PFSK-1 (cell line): ENCODE results near the gene CLPTM1L.

Source experiments
- FOXP2 ChIP-seq: optimal IDR thresholded peaks from 2 replicates; pipeline ENCODE3; 2011; ENCODE audit warnings: borderline replicate concordance, control low read depth, inconsistent platforms; ENCODE audit not compliant: insufficient read depth; ENCODE audit errors: extremely low read length, extremely low read depth
- POLR2AphosphoS5 ChIP-seq: IDR thresholded peaks from 2 replicates; pipeline ENCODE4 v1.6.1; 2012; ENCODE audit warnings: low read depth, mild to moderate bottlenecking, control low read depth, low read length, moderate library complexity
- SIN3A ChIP-seq: IDR thresholded peaks from 2 replicates; pipeline ENCODE4 v1.6.1; 2012; ENCODE audit warnings: mild to moderate bottlenecking, low read length, moderate library complexity, borderline replicate concordance; ENCODE audit not compliant: insufficient read depth
- TAF1 ChIP-seq: IDR thresholded peaks from 2 replicates; pipeline ENCODE4 v1.6.1; 2012; ENCODE audit warnings: low read length, control low read depth, borderline replicate concordance; ENCODE audit not compliant: insufficient read depth
- TF ChIP-seq, protein P1 (sequence below), 2 experiments: IDR thresholded peaks; 2 replicates each; pipeline versions ENCODE4 v1.6.1 to v1.8.0; 2011 to 2012; ENCODE audit warnings: low read depth in 2 of 2, low read length in 2 of 2, control low read depth in 1 of 2, inconsistent platforms in 1 of 2, mild to moderate bottlenecking in 1 of 2, moderate library complexity in 1 of 2; ENCODE audit not compliant: insufficient read depth in 1 of 2

DNA sequence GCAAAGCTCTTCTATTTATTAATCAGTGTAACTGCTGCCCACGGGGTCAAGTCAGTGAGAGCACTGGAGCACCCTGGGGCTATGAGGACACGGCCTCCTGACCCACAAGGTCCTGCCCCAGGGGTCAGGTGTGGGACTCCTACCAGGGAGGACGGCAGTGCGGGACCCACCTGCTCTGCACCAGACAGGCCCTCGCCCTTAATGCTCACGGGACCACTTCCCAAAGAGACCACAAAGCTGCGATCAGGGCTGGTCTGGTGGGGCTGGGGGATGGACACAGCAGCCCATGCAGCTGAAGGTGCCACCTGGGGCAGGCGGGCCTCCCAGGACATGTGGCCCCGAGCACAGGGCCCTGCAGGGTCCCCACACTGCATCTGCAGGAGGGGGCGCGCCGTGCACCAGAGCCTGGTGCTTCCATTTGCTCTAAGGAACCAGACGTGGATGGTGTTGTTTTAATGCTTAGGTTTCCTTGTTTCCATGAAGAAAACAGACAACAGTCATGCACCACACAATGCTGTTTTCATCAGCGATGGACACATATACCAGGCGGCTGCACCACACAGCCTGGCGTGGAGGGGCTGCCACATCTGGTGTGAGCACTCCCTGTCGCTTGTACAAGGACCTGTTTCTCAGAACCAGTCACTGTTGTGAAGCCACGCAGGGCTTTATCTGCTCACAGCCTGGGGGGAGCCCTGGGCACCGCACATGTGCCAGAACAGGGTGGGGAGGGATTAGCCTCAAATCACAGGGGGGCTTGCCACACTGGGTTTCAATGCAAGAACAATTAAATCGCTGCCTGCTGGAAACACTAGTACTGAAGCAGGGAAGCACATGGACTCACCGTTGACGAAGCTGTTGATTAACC, 22.6 kb downstream of the CLPTM1L start:
- TF ChIP-seq, protein P1, sequence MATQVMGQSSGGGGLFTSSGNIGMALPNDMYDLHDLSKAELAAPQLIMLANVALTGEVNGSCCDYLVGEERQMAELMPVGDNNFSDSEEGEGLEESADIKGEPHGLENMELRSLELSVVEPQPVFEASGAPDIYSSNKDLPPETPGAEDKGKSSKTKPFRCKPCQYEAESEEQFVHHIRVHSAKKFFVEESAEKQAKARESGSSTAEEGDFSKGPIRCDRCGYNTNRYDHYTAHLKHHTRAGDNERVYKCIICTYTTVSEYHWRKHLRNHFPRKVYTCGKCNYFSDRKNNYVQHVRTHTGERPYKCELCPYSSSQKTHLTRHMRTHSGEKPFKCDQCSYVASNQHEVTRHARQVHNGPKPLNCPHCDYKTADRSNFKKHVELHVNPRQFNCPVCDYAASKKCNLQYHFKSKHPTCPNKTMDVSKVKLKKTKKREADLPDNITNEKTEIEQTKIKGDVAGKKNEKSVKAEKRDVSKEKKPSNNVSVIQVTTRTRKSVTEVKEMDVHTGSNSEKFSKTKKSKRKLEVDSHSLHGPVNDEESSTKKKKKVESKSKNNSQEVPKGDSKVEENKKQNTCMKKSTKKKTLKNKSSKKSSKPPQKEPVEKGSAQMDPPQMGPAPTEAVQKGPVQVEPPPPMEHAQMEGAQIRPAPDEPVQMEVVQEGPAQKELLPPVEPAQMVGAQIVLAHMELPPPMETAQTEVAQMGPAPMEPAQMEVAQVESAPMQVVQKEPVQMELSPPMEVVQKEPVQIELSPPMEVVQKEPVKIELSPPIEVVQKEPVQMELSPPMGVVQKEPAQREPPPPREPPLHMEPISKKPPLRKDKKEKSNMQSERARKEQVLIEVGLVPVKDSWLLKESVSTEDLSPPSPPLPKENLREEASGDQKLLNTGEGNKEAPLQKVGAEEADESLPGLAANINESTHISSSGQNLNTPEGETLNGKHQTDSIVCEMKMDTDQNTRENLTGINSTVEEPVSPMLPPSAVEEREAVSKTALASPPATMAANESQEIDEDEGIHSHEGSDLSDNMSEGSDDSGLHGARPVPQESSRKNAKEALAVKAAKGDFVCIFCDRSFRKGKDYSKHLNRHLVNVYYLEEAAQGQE (IDR thresholded peaks at IDR 0.05; ENCODE audit: insufficient read depth in 1 of 2, low read depth in 2 of 2, low read length in 2 of 2): no peak
- TF ChIP-seq SIN3A: no peak
- TF ChIP-seq TAF1: no peak
- no peak for TF ChIP-seq FOXP2
- no peak for TF ChIP-seq POLR2AphosphoS5
